Measurements from ENCODE around the gene AMZ1. TPM values are rescaled to one million over a fixed set of nuclear protein-coding genes. Genes with fewer than 3 reads are reported as not detected.

The AMZ1 gene
- total RNA-seq: under 1 TPM in 1 of 4 donors, not detected in 3; 0.17 TPM

GRCh38 chr7:2687881-2688318, at the start of gene AMZ1:
TSS of gene AMZ1 (plus strand) at chr7:2688202. CDS start at chr7:2700452, 12,250 bp downstream.
- H3K4me3 ChIP-seq: peak within 1 kb of the TSS; percentile 39

GRCh38 chr7:2638224-2638991, 49.6 kb upstream of the AMZ1 start:
- H3K27me3 ChIP-seq: no peaks in the 10 kb centered on the region
- no peaks in the 10 kb centered on the region for H3K36me3 ChIP-seq
- H3K4me3 ChIP-seq: no peak overlapping the region
- DNase-seq (ENCODE audit: low spot score in 2 of 2): no peak
- TF ChIP-seq POLR2AphosphoS5 (IDR thresholded peaks at IDR 0.05) (no peak), CTCF (IDR thresholded peaks at IDR 0.05) (no peak), POLR2A (IDR thresholded peaks at IDR 0.05) (no peak), EP300 (IDR thresholded peaks at IDR 0.05) (no peak)
- H3K27ac ChIP-seq: peak overlapping the region; percentile 55
- peaks cover 86% of the 10 kb centered on the region for H3K4me1 ChIP-seq
- WGBS: 42% methylated on average over 25 of the region's 34 CpGs
- no peaks in the 10 kb centered on the region for H3K9me3 ChIP-seq

More at GRCh38 chr7:2687881-2688318, at the start of gene AMZ1:
- DNase-seq (ENCODE audit: low spot score in 2 of 2): no peak
- Histone ChIP-seq H3K36me3 (no peaks in the 10 kb centered on the region), H3K27me3 (peaks cover 50% of the 10 kb centered on the region), H3K27ac (no peak within 1 kb of the TSS), H3K4me1 (peaks cover 20% of the 10 kb centered on the region), H3K9me3 (no peaks in the 10 kb centered on the region)
- TF ChIP-seq CTCF (IDR thresholded peaks at IDR 0.05): no peak
- no peak for TF ChIP-seq POLR2A (IDR thresholded peaks at IDR 0.05)
- no peak for TF ChIP-seq POLR2AphosphoS5 (IDR thresholded peaks at IDR 0.05)
- no peak for TF ChIP-seq EP300 (IDR thresholded peaks at IDR 0.05)
- WGBS: 49% methylated on average over 2 of the region's 41 CpGs

- no peaks in the 10 kb centered on the region for H3K36me3 ChIP-seq
- H3K4me3 ChIP-seq: no peak overlapping the region
- DNase-seq (ENCODE audit: low spot score in 2 of 2): no peak
- TF ChIP-seq EP300 (IDR thresholded peaks at IDR 0.05): no peak
- TF ChIP-seq POLR2AphosphoS5 (IDR thresholded peaks at IDR 0.05): no peak
- no peak for TF ChIP-seq CTCF (IDR thresholded peaks at IDR 0.05)
- no peak for TF ChIP-seq POLR2A (IDR thresholded peaks at IDR 0.05)
- H3K27ac ChIP-seq: no peak overlapping the region
- peaks cover 79% of the 10 kb centered on the region for H3K4me1 ChIP-seq
- 77% methylated on average over 12 of the region's 24 CpGs for WGBS
- H3K9me3 ChIP-seq: no peaks in the 10 kb centered on the region
- H3K27me3 ChIP-seq: no peaks in the 10 kb centered on the region
Observed at GRCh38 chr7:2639181-2639681, 48.8 kb upstream of the AMZ1 start.

GRCh38 chr7:2639695-2640481, 48.1 kb upstream of the AMZ1 start:
- H3K27me3 ChIP-seq: no peaks in the 10 kb centered on the region
- no peaks in the 10 kb centered on the region for H3K9me3 ChIP-seq
- H3K4me1 ChIP-seq: peaks cover 78% of the 10 kb centered on the region
- 84% methylated on average over 12 of the region's 37 CpGs for WGBS
- no peak for TF ChIP-seq CTCF (IDR thresholded peaks at IDR 0.05)
- TF ChIP-seq EP300 (IDR thresholded peaks at IDR 0.05): no peak
- no peak for TF ChIP-seq POLR2A (IDR thresholded peaks at IDR 0.05)
- TF ChIP-seq POLR2AphosphoS5 (IDR thresholded peaks at IDR 0.05): no peak
- H3K4me3 ChIP-seq: no peak overlapping the region
- H3K36me3 ChIP-seq: no peaks in the 10 kb centered on the region
- DNase-seq (ENCODE audit: low spot score in 2 of 2): no peak
- no peak overlapping the region for H3K27ac ChIP-seq

- H3K36me3 ChIP-seq: no peaks in the 10 kb centered on the region
- H3K27me3 ChIP-seq: no peaks in the 10 kb centered on the region
- WGBS: no CpG with 5 or more reads among the region's 12 CpGs
- no peaks in the 10 kb centered on the region for H3K9me3 ChIP-seq
- DNase-seq (ENCODE audit: low spot score in 2 of 2): no peak
- H3K4me1 ChIP-seq: peaks cover 78% of the 10 kb centered on the region
- no peak for TF ChIP-seq CTCF (IDR thresholded peaks at IDR 0.05)
- no peak for TF ChIP-seq POLR2AphosphoS5 (IDR thresholded peaks at IDR 0.05)
- no peak for TF ChIP-seq EP300 (IDR thresholded peaks at IDR 0.05)
- TF ChIP-seq POLR2A (IDR thresholded peaks at IDR 0.05): no peak
- H3K27ac ChIP-seq: no peak overlapping the region
- no peak overlapping the region for H3K4me3 ChIP-seq
Observed at GRCh38 chr7:2640482-2640830, 47.5 kb upstream of the AMZ1 start.
